T follicular helper cell (primary cell): ENCODE measurements around the gene PATJ.
"Not testable (repeated sequence)": the region's sequence is repeated elsewhere in the genome, so short reads cannot be mapped to it uniquely, and the experiment has no call there.

Experiments
- DNase-seq: peaks from one replicate; pipeline ENCODE4 v3.0.0-alpha.2; 2020; ENCODE audit warnings: low read depth

PATJ gene

GRCh38 chr1:61828805-61829204 lies 86.5 kb downstream of the PATJ start:
- no peak for DNase-seq

DNA sequence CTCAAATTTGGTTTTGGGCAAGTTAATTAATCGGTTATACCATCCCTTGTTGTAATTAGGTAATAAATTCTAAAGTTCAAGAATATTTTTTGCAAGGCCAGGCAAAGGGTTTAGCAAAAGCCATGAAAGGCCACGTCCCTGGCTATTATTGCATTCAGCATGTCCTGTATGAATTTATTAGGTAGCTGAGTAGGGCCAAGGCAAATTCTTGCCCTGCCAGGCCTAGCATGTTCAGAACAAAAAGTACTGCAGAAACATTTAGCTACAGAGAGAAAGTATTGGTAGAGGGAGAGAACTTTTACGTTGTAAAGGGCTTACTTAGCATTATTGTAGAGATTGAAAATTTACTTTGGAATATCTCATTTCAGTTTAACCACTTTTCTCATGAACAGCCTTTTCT lies 94.4 kb downstream of the PATJ start:
- no peak for DNase-seq

DNA sequence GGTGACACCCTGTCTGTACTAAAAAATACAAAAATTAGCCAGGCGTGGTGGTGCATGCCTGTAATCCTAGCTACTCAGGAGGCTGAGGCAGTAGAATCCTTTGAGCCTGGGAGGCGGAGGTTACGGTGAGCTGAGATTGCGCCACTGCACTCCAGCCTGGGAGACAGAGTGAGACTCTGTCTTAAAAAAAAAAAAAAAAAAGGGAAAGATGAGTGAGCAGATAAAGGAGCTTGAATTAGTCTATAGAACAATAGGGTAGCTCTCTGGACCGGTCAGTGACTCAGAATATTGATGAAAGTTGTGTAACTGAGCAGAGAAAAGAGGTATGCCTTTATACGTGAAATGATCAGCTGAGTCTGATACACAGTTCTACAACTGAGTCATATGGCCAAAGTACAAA lies 95.3 kb downstream of the PATJ start:
- not testable (repeated sequence) for DNase-seq

GRCh38 chr1:61839679-61840078 lies 97.4 kb downstream of the PATJ start:
- no peak for DNase-seq

DNA sequence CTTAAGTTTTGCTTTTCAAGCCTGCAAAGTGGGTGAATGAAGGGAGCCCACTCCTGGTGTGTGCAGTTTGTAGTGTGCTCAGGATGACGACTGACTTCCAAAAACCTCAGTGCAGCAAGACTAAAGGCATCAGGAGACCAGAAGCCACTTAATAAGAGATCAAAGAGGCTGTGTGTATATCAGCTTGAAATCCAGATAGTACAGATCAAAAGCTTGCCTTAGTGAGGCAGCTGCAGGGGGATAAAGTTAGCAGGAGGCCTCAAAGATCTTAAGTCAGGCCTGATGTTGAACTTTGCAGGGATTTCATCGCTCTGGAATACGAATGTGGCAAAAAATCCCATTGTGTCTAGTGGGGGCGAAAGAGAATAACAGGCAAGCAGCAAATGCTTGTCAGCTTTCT lies 99.8 kb downstream of the PATJ start:
- DNase-seq = no peak

DNA sequence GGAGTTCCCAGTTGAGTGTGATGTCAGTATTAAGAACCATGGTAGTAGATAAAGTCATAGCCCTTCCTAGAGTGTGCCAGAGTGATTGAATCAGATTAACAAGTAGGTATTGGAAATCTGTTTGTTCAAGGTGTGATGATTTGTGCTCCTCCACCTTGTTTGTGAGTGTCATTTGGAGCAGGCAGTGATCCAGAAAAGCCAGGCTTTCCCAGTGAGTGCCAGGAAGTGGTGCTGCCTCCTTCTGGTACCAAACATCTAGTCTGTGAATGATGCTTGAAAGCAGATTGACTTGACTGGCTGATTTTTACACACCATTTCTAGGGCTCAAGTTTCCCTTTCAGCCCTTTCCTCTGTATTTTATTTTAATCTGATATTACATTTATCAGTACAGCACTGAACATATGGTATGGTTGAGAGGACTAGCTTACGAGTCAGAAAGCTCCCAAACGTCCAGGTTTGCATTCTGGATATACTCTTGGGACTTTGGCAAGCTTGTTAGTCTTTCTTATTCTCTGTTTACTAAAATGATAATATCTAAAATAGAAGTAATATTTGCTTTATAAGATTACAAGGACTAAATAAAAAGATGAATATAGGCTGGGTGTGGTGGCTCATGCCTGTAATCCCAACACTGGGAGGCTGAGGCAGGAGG lies 100.7 kb downstream of the PATJ start:
- DNase-seq = no peak

DNA sequence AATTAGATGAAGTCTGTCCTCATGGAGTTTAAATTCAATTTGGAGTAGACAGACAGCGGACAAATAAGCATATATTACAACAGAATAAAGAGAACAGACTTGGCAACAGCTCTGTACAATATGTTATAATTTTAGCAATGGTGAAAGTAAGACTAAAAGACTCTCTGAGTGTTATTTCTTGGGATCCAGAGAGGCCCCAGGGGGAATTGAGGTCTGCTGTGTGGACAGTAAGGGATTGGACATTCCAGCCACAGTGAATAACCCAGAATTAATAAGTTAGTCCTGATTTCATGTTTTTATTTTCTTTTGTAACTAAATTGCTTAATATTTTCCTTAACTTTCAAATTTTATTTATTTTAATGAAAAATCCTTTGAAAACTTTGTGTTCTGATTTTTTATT lies 101.7 kb downstream of the PATJ start:
- DNase-seq = no peak

DNA sequence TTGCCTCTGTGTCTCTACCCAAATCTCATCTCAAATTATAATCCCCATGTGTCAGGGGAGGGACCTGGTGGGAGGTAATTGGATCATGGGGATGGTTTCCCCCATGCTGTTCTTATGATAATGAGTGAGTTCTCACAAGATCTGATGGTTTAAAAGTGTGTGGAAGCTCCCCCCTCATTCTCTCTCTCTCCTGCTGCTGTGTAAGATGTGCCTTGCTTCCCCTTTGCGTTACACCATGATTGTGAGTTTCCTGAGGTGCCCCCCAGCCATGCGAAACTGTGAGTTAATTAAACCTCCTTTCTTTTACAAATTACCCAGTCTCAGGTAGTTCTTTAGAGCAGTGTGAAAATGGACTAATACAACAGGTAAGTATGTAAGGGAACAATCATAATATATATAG lies 102.4 kb downstream of the PATJ start:
- DNase-seq = not testable (repeated sequence)

- DNase-seq = no peak
Measured at GRCh38 chr1:61851235-61851634, 109.0 kb downstream of the PATJ start.

- no peak for DNase-seq
Measured at GRCh38 chr1:61851849-61852669, 109.8 kb downstream of the PATJ start.

DNA sequence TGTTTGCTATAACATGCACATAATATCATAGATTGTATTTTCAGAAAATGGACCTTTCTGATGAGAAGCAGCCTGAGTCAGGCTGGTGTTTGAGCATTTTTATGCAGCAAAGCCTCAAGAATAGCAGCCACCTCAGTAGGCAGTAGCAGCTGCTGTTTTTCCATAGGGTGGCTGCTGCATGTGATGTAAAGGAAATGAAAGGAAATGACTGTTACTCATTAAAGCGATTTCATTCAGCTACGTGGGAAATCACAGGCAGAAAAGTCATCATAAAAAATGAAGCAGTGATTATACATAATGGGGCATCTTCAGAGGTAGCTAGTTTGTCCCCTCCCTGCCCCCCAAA lies 110.4 kb downstream of the PATJ start:
- DNase-seq = no peak

DNA sequence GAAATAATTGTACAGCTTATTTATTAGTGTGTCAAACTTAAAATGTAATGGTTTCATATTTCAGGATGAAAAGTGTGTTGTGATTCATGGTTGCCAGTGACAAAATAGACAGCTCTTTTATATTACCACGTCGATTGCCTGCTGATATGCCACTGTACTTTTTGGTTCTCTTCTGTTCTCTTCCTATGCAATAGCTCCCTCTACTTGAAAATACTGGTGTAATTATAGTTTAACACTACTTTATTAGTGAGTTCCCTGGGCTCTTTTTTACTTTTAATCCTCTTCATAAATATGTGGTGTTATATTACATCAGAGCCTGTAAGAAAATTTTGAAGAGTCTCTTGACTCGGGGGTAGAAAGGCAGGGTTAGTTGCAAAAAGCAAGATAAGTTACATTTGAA lies 111.3 kb downstream of the PATJ start:
- DNase-seq = no peak

- DNase-seq = no peak
Measured at GRCh38 chr1:61864489-61864888, 122.2 kb downstream of the PATJ start.

DNA sequence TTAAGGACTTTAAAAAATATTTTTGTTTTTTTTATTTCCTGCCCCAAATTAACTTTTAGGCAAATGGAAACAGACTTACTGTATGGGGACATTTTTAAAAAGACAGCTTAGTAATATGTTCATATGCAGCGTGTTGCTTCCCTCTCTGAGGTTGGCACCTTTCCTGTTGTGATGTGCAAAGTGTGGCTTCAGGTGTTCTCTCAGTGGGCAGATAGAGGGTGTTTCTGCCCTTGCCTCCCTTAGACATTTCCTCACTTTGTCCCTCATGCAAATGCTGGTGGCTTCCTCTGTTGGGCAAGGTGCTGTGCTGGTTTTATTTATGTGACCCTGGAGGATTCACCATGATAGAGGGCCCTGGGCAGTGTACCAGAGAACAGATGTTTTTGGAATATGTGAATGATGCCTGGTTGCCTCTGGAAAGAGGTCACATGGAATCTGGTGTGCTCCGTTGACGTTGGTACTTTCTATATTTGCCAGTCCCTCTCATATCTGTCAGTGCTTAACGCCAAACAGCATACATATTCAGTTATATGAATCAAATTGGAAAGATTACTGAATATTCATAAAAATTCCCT lies 123.5 kb downstream of the PATJ start:
- no peak for DNase-seq

DNA sequence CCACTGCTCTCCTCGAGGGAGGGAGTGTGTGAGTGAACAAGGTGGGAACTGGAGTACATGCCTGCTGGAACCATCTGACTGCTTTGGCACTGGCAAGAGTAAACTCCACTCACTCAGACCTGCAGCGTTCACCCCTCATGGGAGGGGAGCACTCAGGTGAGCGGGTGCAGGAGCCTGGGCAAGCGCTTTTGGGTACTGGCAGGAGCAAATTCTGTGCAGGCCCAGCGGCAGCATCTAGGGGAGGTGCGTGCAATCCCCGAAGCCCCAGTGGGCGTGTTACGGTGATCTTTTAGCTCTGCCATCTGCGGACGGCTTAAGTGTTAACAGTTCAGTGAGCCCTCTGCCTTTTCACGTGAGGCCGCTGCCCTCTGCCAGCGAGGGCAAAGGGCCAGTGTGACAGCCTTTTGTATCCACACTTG lies 127.4 kb downstream of the PATJ start:
- DNase-seq = no peak

DNA sequence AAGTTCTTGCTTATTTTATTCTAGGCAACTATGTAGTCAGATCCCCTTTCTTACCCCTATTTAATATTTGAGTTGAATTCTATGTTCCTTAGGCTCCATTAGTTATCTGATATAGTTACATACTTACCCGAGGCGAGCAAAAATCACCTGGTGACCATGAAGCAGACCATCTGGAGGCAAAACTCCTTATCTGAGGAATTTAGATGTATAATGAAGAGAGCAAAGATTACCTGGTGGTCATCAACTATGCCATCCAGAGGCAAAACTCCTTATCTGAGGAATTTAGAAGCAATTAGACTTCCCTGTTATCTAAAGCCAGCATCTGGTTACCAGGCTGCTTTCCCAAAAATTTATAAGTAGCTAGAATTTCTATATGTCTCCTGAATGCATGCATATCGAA lies 129.9 kb downstream of the PATJ start:
- DNase-seq = no peak

DNA sequence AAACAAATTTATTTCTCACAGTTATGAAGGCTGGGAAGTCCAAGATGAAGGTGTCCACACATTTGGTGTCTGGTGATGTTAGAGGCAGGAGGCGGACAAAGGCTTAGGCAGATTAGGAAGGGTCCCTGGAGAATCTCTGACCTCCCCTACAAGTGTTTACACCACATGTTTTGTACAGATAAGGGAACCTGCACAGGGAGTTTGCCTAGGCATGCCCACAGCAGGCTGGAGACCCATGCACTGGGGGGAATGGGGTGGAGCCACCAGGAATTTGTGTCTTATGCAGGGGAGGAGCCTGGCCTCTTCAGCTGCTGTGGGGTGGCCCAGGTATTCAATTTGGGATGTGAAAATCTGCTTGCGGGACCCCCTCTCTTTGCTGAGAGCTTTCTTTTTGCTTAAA lies 131.3 kb downstream of the PATJ start:
- DNase-seq = no peak

GRCh38 chr1:61873994-61874393 lies 131.7 kb downstream of the PATJ start:
- DNase-seq = no peak

DNA sequence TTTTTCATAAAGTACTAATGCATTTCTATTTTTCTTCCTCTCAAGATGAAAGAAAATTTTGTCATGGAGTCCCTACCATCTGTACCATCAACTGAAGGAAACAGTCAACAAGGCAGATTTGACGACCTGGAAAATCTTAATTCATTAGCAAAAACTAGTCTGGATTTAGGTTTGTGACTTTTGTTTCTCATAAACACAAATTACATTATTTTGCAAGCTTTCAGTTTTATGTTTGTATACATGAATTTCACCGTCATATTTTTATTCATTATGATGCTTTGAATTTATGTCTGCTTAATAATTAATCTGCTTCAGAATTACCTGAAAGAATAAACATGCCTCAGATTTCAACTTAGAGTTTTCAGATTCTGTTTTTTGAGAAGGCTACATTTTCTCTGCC lies 132.9 kb downstream of the PATJ start:
- DNase-seq = no peak

DNA sequence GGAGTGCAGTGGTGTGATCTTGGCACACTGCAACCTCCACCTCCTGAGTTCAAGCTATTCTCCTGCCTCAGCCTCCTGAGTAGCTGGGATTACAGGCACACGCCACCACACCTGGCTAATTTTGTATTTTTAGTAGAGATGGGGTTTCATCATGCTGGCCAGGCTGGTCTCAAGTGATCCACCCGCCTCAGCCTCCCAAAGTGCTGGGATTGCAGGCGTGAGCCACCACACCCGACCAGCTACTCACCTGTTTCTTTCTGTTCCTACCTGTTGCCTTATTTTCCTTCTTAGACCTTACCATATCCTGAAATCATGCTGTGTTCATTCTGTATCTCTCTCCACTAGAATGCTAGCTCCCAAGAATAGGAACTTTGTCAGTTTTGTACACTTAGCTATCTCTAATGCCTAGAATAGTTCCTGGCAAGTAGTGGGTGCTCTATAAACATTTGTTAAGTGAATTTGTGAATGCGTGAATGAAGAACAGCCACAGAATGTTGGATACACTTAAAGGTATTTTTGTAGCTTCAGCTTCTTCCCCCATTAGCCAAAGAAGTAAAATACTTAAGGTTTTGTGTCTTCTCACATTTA lies 137.7 kb downstream of the PATJ start:
- not testable (repeated sequence) for DNase-seq

DNA sequence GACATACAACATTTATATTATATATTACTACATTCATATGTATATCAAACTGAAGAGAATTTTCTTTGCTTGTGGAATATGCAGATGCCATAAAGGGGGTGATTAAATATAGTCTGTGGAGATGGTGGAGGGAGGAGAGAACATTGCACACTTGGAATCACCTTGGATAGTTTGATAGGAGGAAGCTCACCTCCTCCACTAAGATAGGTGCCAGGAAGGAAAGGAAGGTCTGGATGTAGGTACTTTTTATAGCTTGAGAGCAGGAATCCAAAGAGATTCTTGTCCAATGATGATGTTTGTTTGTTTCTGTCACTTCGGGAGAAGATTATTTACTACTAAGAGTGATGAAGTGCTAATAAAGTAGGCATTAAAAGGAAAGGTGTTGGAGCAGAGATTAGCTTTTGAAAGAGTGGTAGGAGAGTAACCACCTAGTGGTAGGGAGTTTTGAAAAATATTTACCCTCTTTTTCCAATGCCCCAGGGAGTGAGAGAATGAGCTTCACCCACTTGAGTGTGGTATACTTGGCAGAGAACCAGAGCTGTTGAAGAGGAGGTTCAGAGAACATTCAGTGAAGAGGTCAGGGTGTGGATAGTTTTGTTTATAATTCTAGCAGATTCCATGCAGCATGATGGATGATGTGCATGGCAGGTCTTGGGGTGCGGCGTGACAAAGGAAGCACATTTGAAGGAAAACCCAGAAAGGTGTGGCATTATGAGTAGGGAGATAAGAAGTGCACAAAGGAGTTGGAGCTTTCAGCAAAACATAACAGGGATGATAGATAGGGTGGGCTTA lies 145.0 kb downstream of the PATJ start:
- DNase-seq = no peak

DNA sequence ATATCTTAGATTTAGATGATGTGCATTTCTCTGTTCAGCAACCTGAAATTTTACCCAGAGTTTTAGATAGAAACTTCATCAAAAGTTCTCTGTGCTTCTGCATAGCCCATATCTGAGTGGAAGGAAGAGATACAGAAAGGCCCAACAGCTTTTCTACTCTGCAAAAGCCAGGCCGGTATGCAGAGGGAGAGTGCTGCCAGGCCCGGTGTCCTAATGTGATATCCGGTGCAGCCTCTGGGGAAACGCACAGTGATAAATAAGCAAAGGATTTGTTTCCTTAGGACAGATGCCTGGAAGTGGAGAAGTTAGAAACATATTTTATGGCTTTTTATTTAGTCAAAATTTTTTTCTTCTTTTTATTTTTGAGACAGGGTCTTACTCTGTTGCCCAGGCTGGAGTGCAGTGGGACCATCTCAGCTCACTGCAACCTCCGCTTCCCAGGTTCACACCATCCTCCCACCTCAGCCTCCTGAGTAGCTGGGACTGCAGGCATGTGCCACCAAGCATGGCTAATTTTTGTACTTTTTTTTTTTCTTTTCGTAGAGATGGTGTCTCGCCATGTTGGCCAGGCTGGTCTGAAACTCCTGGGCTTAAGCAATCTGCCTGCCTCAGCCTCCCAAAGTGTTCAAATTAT lies 145.8 kb downstream of the PATJ start:
- DNase-seq = no peak
